ENCODE data around the gene SELENOF.
"Not testable (repeated sequence)": the region's sequence is repeated elsewhere in the genome, so short reads cannot be mapped to it uniquely, and the experiment has no call there.

Gene SELENOF

DNA sequence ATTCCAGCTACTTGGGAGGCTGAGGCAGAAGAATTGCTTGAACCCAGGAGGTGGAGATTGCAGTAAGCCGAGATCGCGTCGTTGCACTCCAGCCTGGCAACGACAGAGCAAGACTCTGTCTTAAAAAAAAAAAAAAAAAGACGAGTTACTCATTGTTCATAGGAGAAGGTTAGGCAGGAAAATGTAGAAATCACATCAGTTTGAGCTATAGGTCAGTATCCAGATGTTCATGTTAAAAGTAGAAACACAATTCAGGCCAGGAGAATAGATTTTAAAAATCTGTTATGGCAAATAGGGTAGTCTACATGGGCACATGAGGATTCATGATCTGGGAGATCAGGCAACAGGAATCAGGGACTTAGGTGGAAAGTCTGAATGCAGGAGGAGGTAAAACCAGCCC lies 57.7 kb downstream of the SELENOF start:
- DNase-seq: no peak

DNA sequence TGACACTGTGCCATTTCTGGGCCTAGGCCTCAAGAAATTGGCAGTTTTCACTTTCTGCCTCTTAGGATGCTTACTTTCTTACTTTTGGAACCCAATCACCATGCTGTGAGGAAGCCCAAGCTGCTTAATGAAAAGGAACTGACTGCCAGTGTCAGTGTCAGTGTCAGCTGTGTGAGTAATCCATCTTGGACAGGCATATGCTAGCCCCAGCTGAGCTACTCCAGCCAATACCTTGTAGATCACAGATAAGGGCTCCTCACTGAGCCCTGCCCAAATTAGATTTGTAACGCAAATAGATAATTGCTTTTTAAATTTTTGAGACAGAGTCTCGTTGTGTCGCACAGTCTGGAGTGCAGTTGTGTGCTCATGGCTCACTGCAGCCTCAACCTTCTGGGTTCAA lies 59.6 kb downstream of the SELENOF start:
- no peak for DNase-seq

DNA sequence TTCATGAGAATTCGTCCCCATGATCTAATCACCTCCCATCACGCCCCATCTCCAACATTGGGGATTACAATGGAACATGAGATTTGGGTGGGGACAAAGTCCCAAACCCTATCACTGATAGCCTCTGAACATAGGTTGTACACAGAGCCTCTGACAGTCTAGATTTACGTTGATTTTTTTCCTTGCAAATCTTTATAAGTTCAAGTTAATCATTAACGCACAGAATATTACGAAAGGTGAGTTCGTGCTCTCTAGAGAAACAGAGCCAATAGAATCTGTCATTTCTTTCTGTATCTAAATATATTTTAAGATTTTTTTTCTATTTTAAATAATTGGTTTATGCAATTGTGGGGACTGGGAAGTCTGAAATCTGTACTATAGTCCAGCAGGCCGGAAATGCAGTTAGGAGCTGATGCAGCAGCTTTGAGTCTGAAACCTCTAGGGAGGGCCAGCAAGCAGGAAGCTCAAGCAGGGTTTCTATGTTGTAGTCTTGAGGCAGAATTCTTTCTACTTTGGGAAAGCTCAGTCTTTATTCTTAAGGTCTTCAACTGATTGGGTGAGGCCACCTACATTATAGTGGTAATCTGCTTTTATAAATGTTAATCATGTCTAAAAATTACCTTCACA lies 61.0 kb downstream of the SELENOF start:
- no peak for DNase-seq

DNA sequence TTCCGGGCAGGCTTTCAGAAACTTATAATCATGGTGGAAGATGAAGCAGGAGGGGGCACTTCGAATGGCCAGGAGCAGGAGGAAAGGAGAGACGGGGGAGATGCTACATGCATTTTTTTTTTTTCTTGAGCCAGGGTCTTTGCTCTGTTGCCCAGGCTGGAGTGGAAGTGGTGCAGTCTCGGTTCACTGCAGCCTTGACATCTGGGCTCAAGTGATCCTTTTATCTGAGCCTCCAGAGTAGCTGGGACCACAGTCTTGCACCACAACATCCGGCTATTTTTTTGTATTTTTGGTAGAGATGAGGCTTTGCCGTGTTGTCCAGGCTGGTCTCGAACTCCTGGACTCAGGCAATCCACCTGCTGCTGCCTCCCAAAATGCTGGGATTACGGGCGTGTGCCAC lies 61.6 kb downstream of the SELENOF start:
- no peak for DNase-seq

DNA sequence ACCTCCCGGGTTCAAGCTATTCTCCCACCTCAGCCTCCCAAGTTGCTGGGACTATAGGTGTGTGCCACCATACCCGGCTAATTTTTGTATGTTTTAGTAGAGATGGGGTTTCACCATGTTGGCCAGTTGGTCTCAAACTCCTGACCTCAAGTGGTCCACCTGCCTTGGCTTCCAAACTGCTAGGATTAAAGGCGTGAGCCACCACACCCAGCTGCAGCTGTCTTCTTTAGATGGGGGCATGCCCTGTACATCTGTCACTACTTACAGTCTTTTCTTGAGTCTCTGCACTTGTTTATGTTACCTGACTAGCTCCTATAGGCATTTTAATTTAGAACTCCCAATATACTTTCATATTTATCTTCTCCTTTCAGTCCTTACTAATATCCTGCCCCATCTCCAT lies 64.2 kb downstream of the SELENOF start:
- DNase-seq: no peak

DNA sequence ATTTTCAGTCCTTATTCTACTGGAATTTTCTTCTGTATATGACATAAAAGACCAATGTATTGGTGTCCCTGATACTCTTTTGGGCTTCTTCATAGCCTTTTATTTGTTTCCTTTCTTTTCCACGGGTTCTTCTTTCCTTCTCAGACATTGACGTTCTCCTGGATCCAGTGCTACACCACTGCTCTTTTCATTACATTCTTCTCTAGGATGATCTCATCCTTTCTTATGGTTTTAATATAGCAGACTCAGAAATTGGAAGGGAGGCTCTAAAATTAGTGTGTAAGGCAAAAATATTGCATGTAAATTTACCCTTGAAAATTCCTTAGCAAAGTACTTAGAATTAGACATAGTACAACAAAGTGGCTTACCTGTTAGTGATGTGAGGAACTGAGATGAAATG lies 65.3 kb downstream of the SELENOF start:
- no peak for DNase-seq

DNA sequence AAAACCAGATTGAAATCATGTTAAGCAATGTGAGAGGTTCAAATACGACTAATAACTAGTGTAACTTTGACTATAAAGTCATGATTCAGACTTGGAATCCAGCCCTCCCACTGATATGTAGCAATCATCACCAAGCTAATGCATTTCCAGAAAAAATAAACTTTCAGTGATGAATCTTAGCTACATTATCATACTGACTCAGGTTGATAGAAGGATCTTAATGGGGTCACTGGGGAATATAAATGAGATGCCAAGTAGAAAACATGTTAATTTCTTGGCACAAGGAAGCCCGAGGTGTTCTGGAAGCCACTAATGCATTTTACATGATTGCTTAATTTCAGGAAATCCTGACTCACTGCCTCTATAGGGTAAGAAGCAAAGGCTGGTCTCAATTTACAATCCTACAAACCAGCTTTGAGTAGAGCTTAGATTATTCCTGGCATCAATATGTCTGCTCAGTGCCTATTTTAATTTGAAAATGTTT lies 67.7 kb downstream of the SELENOF start:
- DNase-seq: no peak

DNA sequence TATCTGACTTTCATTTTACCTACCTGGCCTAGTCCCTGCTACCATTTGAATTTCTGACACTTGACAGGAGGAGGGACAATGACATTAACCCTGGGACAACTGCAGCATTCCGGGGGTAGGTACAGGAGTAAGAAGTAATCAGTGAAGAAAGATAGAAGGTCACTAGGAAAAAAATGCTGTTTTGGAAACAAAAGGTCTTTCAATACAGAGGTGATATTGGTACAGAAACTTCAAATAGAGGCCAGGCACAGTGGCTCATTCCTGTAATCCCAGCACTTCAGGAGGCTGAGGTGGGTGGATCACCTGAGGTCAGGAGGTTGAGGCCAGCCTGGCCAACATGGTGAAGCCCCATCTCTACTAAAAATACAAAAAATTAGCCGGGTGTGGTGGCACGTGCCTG lies 68.4 kb downstream of the SELENOF start:
- DNase-seq: no peak

DNA sequence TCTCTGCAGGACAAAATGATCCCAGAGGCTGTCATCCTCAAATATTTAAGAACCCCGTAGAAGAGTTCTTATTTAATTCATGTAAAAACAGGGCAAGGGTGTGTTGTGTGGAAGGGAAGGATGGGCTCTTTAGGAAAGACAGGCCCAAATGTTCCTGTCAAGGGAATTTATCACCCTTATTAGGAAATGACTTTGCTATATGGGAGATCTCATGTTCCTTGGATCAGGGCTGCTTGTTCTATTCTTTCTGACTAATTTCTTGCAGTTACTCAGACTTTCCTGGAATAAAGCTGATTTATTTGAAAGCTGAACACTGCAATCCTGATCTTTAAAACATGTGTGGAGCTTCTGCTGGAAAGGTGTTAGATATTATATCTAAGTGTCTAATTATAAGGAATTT lies 72.8 kb downstream of the SELENOF start:
- DNase-seq: no peak

DNA sequence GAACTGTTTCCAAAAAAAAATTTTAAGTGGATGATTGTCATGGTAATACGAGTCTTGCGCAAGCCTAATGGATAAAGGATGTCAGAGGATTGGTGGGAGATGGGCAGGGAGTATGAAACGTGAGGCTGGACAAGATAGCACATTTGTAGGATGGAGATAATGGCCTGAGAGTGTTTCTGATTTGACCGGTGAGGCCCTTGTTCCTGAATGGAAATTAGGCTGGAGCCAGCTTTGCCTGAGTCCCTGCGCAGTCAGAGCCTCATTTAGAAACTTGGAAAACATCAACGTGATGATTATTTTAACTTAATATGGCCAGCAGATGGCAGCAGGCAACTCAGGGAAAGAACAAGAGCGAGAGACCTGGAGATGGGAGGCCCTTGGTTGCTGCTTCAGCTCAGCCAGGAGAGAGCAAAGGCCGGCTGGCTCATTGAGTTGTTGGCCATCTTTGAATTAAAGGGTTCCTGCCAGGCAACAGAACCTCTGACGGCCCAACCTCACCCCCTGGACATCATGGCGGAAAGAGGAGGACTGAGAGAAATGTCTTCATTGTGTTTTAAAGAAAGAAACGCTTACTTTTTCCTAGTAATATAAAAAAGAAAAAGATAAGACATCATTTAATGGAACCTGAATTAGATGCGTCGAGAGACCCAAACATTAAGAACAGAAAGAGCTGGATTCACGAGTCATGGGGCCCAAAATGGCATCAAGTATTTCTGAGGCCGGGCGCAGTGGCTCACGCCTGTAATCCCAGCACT lies 80.3 kb downstream of the SELENOF start:
- peak; percentile 1 for DNase-seq

DNA sequence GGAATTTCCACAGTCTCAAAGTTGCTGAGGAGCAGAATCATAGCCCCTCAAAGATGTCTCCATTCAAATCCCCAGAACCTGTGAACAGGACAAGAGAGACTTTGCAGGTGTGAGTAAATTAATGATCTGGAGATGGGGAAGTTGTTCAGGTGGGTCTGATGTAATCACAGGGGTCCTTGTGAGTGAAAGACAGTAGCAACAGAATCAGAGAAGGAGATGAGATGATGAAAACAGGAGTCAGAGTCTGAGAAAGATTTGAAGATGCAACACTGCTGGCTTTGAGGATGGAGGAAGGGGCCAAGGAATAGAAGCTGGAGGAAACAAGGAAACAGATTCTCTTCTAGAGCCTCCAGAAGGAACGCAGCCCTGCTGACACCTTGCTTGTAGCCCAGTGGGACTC lies 81.5 kb downstream of the SELENOF start:
- no peak for DNase-seq

DNA sequence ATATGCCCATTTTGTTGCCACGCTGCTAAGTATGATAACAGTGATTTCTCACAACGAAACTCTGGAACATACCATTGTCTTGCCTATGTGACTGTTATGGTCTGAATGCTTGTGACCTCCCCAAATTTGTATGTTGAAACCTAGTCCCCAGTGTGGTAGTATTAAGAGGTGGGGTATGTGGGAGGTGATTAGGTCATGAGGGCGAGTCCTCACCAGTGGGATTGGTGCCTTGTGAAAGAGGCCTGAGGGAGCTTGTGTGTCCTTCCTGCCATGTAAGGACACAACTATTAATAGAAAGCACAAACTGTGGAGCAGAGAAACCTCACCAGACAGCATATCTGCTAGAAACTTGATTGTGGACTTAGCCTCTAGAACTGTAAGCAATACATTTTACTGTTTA lies 84.6 kb downstream of the SELENOF start:
- no peak for DNase-seq

DNA sequence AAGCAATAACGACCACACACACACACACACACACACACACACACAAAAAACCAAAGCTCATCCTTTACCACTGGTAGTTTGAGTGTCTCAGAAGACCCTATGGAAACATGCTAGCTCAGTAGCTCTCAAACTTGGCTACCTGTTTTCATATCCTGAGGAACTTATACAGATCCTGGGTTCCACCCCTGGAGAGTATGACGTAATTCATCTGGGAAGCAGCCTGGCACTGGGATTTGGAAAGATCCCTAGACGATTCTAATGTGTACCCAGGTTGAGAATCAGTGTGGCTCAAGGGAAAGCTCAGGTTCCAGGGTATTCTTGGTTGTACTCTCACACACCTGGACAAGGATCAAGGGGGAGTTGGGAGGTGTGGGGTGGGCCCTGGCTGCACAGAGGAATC lies 85.9 kb downstream of the SELENOF start:
- no peak for DNase-seq

DNA sequence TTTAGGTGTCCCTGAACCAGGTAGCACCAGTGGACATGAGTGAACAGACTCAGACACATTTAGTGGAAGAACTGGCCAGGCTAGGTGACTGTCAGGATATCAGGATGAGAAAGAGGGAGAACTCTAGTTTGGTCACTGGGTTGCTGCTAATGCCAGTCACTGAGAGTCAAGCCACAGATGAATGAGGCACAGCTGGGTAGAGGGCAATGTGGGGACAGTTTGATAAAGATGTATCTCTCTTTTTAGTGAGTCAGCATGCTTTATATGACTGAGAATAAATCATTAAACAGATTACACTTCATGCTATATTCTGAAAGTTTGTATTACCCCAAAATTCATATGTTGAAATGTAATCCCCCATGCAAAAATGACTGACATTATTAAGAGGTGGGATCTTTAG lies 87.1 kb downstream of the SELENOF start:
- no peak for DNase-seq

DNA sequence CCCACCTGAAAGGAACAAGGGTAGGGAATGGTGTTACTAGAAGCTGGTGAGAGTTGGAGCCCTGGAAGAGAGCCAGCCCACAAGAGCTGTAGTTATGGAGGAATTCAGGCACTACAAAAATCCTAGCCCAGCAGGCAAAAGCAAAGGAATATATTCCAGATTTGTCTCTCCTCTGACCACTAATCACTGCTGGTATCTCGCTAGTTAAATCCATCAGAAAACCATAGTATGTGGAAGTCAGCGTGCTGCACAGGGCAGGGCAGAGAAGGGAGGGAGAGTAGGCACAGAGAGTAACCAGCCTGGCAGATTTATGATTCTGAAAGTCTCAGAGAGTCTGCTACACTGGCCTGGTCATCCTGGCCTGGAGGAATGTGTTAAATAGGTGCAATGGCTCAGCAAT lies 88.6 kb downstream of the SELENOF start:
- DNase-seq: no peak

DNA sequence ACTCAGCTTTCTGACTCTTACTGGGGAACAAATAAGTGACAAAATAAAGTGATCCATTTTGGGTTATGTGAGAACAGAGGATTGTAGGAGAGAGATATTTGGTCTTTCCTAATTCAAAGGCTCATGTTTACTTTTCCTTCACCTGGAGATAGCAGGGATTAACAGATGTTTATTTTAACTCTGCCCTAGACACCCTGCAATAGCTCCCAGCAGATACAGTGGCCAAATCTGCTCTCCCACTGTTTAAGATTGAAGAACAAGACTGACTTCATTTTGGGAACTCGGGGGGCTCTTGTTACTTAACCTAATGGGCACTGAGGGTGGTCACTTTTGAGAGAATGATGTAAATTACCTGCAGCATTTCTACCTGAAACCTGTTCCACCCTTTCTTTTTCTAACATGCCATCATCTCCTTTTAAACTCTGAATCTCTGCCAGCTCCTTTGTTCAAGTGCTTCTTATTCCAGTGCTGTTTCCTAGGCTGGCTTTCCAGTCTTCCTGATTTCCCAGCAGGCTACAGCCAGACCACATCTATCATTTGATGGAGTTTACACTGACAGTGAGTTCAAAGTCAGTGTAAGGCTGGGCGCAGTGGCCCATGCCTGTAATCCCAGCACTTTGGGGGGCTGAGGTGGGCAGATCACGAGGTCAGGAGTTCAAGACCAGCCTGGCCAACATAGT lies 90.0 kb downstream of the SELENOF start:
- DNase-seq: no peak

DNA sequence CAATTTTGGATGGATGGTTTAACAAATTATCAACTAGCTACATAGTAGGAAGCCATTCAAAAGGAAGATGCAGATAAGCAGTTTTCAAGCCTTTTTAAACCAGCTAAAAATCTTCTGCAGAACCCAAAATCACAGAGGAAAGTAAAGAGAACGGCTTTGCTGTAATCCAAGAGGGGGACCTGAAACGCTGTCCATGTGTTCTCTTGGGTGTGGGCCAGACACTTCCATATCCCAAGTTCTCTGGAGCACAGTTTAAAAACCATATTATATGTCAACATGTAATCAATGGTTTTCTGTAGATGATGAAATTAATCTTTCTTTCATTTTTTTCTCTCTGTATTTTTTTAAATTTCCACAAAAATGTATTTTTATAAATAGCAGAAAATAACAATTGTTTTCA lies 90.5 kb downstream of the SELENOF start:
- DNase-seq: no peak

DNA sequence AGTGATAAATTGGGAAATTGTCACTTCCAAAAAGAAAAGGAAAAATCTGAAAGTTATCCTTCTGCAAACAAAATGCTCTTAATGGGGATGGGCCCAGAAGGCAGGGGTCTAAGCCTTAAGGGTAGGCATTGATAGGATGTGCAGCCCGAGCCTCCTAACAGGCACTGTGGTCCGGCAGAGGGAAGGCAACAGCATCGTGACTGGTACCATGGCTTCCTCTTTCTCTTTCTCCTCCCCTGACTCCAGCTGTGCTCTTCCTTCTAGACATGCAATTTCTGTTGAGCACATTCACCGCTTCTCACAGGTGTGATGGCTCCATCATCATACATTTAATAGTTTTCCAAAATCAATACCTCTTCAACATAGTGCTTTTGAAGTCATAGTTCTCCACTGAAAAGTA lies 91.5 kb downstream of the SELENOF start:
- no peak for DNase-seq

DNA sequence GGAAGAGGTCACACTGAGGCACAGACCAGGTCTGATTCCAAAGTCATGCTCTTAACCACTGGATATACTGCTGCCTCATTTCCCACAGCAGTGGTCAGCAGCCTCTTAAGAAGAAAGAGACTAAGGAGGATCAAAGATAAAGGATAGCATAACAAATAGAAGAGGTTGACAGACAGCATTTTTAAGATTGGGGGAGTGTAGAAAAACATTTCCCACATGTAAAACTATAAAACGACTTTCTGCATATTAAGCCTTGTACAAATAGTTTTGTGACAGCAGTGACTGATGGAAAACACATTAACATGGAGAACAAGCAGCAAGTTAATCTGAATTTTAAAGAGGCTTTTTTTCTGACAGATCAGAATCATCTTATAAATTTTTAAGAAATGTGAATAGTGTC lies 92.0 kb downstream of the SELENOF start:
- no peak for DNase-seq

DNA sequence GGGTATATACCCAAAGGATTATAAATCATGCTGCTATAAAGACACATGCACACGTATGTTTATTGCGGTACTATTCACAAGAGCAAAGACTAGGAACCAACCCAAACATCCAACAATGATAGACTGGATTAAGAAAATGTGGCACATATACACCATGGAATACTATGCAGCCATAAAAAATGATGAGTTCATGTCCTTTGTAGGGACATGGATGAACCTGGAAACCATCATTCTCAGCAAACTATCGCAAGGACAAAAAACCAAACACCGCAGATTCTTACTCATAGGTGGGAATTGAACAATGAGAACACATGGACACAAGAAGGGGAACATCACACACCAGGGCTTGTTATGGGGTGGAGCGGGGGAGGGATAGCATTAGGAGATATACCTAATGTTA lies 94.0 kb downstream of the SELENOF start:
- not testable (repeated sequence) for DNase-seq

DNA sequence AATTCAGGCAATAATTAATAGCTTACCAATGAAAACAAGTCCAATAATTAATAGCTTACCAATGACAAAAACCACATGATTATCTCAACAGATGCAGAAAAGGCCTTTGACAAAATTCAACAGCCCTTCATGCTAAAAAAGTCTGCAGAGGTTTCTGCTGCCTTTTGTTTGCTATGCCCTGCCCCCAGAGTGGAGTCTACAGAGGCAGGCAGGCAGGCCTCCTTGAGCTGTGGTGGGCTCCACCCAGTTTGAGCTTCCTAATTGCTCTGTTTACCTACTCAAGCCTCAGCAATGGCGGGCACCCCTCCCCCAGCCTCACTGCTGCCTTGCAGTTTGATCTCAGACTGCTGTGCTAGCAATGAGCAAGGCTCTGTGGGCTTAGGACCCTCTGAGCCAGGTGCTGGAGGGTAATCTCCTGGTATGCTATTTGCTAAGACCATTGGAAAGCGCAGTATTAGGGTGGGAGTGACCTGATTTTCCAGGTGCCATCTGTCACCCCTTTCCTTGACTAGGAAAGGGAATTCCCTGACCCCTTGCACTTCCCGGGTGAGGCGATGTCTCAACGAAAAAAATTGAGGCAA lies 96.6 kb downstream of the SELENOF start:
- not testable (repeated sequence) for DNase-seq

DNA sequence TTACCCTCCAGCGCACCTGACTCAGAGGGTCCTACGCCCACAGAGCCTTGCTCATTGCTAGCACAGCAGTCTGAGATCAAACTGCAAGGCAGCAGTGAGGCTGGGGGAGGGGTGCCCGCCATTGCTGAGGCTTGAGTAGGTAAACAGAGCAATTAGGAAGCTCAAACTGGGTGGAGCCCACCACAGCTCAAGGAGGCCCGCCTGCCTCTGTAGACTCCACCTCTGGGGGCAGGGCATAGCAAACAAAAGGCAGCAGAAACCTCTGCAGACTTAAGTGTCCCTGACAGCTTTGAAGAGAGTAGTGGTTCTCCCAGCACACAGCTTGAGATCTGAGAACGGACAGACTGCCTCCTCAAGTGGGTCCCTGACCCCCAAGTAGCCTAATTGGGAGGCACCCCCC lies 99.8 kb downstream of the SELENOF start:
- DNase-seq: not testable (repeated sequence)
